ENCODE data around the gene PHF21B.
"Not testable (repeated sequence)": the region's sequence is repeated elsewhere in the genome, so short reads cannot be mapped to it uniquely, and the experiment has no call there.

Gene PHF21B

DNA sequence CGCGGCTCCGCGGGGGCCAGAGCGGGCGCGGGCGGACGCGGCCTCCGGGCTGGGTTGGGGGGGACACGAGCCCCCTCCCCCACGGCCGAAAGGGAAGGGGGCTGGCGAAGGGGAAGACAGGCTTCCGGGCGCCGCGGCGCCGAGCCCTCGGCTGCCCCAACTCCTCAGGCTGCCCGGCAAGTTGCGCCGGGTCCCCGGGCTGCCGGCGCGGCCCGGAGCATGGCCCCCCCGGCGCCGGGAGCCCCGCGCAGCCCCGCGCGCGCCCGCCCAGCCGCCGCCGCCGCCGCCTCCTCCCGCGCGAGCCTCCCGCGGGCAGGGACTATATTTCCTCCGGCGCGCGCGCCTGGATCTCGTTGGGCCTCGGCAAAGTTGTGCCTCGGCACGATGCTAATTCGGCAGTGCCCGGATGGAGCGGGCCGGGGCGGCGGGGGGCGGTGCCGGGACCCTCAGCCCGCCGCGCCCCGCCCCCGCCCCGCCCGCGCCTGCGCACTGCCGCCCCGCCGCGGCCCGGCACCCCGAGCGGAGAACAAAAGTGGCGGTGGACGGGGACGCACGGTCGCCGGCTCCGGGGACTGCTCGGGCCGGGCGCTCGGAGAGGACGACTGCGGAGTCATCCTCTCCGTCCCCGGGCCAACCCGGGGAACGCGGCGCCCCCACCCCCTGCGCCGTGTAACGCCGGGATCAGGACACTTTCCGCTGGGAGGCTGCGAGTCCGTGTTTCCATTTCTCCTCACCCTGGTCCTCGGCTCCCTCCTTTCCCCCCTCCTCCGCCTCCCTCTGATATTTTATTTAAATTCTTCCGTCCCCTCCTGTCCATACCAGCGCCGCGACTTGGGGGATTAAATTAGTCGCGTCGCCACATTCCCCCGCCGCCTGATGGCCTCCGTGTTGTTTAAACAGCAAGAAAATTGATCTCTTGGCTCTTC, at the start of gene PHF21B:
PHF21B (minus strand) TSS at position 400 of the 926 bp plus-strand sequence. CDS start 456 bp downstream, outside the sequence.
- FAIRE-seq: no peak

DNA sequence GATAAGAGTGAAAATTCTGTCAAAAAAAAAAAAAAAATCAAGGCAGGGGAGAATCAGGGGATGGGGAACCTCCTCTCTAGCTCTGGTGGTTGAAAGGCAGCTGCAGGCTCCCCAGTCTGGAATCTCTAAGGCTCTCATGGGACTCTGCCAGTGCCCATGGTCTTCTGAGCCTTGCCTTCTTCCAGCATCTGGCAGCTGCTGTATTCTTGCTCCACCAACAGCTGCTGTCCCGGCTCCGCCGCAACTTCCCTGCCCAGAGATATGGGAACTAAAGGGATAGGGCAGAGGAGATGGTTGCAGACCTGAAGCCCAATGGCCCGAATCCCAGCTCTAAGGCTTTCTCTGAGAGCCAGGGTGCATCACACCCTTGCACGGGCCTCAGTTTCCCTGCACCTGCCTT, 49.5 kb upstream of the PHF21B start:
- no peak for FAIRE-seq

DNA sequence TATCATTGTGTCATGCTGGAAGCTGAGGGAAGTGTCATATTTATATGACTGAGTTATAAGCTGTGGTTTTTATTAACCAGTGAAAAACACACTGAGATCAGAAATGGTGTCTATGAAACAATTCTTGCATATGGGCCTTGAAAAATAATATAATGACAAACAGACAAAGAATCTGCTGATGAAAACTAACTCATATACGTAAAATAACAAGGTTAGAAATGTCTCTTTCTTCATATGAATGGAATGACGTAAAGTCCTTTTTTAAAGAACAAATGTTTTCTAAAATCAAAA, 48.8 kb upstream of the PHF21B start:
- FAIRE-seq: no peak

DNA sequence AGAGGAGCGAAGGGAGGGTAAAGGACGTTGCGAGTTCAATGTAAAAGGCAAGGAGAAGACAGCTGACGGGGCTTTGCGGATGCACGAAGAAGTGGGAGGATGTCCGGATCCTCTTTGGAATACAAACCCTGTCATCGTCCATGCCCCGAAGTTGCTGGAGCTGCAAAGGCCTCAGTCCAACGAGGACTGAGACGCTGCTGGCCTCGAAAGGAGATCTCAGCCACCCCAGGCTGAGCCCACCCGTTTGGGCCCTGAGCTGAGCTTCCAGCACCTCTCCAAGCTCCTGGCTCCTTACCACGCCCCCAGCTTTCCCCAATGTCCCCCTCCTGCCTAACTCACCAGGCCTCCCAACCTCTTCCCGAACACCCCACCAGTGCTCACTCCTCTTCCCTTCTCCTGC, 46.1 kb upstream of the PHF21B start:
- no peak for FAIRE-seq

DNA sequence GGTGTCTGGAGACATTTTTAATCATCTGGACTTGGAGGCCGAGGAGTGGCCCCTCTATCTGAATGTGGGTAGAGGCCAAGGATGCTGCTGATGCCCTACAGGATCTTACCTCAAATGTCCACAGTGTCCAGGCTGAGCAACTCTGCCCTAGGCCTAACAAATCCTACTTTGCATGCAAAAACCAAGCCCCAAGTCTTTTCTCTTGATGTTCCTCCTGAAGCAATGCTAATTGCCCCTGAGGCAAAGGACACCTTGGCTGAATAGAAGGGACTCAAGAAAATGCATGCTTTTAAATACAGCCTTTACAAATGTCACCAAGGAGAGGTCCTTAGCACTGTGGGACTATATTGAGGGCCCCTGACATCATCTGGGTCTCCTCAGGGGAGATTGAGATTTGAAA, 43.8 kb upstream of the PHF21B start:
- FAIRE-seq: no peak

DNA sequence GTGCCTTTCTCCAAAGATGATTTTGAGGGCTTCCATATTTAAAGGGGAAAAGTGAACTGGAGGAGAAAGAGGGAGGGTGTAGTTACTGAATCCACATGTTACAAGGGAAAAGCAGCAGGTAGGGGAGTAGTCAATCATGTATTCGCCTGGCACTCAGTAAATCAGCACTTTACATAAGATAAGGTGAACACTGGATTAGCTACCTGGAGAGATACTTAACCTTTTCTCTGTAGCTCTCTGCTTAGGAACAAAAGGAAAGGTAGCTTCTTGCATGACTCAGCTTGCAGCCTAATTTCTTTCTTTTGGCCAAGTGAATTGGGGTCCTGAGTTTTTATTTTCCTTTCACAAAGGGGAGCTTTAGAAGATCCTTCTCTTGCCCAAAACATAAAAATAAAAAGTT, 43.3 kb upstream of the PHF21B start:
- no peak for FAIRE-seq

DNA sequence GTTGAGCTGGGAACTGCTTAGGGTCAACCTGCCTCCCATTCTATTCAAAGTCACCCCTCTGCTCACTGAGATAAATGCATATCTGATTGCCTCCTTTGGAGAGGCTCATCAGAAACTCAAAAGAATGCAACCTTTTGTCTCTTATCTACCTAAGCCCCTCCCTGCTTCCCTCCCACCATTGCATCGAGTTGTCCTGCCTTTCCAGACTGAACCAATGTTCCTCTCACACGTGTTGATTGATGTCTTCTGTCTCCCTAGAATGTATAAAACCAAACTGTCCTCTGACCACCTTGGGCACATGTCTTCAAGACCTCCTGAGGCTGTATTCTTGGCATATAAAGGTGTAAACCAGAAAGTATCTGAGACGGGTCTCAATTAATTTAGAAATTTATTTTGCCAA, 42.9 kb upstream of the PHF21B start:
- FAIRE-seq: not testable (repeated sequence)

DNA sequence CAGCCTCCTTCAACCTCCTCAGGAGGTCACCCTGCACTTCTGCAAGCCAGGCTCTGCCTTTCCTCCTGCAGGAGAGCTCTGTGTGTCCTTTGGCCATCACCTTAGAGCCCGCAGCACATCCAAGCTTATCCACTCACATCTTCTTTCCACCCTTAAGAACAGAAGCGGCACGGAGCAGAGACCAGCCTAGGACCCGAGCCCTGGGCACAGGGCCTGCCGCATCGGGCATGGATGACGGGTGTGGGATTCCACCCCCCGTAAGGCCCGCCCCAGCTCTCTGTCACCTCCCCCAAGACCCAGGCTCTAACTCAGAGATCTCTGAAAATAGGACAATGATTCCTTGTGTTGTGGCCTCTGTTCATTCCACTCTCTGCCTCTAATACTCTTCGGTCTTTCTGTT, 42.1 kb upstream of the PHF21B start:
- FAIRE-seq: no peak

DNA sequence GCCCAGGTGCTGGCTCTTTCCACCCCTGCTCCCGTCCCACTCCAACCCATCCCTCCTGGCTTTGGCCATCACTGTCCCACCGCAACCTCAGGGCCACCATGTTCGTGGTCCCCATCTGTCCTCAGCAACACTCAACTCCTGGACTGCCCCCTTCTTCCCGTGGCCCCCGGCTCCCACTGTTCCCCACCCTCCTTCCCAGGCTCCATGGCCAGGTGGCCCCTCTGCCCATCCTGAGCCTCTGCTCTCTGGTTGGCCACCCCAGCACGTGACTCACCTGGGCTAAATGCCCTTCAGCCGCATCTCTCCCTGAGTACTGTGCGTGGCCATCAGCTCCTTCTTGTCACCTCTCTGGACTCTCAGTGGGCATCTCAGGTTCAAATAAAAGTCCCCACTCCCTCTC, 41.6 kb upstream of the PHF21B start:
- FAIRE-seq: no peak

DNA sequence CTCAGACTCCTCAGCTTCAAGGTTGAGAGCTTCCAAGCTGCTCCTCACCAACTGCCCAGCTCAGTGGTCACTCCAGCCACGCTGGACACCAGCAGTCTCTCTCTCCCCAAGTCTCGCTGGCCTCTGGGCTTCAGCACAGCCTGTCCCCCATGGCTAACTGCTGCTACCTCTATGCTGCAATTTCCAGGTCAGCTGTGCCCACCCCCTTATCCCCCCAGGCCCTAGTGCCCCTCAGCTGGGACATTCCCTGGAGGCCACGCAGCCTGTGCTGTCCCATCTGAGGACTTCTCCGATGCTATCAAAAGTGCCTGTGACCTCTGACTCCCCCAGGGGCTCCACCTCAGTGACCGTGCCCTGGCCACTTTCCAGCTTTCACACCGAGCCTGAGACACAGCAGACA, 37.5 kb upstream of the PHF21B start:
- FAIRE-seq: no peak

DNA sequence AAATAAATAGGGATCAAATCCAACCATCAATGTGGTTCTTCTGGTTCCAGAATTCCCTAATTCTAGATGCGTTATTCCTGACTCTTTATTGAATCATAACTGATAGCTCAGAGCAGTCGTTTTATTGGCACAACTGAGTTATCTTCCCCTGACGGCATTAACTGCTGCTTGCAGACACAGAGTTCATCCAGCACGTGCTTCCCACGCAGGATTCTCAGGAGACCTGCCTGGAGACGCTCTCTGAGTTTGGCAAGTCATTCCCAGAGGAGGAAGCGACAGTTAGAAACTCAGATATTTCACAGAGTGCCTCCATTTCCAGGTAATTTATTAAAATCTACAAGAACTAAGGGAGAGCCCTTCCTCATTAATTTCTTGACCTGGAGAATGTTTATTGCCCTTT, 35.4 kb upstream of the PHF21B start:
- no peak for FAIRE-seq

DNA sequence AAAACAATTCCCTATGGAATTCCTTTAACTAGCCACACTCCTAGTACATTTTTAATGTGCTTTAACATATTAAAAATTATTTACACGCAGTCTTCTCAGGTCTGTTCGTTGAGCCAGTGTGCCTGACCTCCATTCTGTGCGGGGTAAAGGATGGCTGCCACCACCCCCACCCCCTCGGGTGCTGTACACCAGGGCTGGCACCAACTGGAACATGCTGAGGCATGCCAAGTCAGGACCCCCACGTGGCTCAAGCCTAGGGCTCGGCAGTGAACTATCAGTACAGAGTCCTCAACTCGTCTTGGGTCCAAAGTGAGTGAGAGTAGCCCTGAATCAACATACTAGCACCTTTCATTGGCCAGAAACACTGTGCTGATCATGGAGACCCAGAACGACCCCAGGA, 32.5 kb upstream of the PHF21B start:
- no peak for FAIRE-seq

DNA sequence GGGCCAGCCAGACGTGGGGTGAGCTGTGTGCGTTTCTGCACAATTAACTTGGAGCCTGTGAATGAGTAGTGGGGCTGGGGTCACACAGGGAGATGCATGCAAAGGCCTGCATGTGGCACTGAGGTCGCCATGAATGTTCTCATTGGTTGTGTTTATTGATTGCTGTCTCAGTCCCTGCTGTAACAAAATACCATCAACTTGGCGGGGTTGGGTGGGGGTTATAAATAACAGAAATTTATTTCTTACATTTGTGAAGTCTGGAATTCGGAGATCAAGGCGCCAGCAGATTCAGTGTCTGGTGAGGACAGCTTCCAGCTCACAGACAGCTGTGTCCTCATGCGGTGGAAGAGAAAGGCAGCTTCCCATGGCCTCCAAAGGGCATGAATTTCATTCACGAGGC, 29.3 kb upstream of the PHF21B start:
- no peak for FAIRE-seq

DNA sequence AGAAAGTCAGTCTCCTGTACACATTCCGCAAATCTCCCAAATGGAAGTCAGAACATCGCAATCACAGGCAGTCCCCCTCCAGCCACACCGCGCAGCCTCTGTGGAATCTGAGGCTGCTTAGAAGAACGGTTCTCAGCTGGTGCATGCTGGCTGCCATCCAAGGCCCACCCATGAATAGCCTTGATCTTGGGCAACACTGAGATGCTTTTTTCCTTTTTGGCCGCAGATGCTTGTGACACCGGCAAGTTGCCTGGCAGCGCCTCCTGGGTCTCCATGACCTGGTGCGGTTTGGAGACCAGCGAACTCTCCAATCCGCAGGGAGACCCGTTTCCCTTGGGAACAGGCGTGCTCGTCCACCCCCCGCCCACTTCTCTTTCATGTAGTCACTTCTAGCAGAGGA, 26.3 kb upstream of the PHF21B start:
- FAIRE-seq: no peak

DNA sequence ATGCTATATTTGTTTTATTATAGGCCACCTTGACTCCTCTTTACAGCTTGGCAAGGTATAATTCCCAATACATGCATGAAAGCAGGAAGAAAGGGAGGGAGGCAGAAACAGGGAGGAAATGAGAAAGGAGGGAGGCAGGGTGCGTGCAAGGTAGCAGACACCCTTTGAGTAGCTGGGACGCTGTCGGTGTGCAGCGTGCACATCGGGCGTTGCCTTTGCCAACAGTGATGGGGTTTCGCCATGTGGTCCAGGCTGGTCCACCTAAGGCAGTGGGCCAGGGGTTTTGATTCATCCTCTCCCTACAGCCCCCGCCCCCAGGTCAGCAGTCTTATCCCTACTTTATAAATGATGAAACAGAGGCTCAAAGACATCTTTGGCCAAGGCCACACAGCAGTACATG, 25.0 kb upstream of the PHF21B start:
- no peak for FAIRE-seq

DNA sequence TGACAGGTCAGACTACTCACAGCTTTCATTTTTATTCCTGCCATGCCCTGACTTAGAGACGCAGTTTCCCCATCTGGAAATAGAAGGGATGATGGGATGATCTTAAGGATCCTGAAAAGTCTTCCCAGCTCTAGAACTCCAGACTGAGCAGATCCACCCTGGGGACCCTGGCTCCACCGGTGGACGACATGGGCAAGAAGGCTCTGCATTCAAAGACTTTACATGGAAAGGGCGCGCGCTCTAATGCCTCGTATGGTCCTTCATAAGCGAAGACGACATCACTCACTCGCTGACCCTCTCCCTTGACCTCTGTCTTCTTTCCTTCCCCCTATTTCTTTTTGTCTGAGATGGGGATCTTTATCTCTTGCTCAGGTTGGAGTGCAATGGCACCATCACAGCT, 24.4 kb upstream of the PHF21B start:
- no peak for FAIRE-seq

DNA sequence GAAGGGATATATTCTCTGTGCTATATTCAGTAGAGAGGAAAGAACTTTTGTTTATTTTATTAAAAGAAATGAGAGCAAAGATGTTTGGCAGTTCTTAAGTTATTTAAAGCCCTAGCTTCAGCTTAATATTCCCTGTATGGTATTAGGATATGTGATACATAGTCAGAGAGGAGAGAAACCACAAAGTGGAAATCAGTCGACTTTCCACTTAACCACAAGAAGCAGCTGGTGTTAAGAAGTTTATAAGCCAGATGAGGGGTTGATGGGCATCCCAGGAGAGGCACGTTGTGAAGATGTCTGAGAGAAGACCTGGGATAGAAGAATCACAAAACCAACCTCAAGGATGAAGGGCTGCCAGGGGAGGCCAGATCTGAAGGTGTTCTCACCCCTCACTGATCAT, 23.3 kb upstream of the PHF21B start:
- no peak for FAIRE-seq

DNA sequence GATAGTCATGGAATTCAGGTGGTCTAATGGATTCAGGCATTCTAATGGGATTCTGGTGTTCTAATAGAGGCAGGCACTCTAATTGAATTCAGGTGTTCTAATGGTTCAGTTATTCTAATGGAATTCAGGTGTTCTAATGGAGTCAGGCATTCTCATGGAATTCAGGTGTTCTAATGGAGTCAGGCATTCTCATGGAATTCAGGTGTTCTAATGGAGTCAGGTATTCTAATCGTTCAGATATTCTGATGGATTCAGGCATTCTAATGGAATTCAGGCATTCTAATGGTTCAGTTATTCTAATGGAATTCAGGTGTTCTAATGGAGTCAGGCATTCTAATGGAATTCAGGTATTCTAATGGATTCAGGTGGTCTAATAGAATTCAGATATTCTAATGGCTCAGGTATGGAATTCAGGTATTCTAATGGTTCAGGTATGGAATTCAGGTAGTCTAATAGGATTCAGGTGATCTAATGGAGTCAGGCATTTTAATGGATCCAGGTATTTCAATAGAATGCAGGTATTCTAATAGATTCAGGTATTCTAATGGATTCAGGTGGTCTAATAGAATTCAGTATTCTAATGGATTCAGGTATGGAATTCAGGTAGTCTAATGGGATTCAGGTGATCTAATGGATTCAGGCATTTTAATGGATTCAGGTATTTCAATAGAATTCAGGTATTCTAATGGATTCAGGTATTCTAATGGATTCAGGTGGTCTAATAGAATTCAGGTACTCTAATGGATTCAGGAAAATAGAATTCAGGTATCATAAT, 22.0 kb upstream of the PHF21B start:
- no peak for FAIRE-seq

DNA sequence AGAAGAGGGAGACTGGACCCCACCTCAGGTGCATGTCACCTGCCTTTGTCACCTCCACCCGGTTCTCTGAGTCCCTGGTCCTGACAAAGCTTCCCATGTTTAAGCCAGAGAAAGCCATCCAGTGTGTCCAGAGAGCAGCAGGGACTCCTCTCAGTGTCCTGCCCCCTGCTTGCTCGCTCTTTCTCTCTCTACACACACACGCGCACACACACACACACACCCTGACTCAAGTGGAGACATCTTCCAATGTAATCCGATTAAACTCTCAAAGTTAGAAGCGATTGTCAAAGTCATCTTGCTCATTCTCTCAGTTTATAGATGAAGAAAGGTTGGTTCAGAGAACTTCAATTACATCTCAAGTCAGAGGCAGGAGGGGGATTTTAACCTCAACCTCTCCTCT, 19.7 kb upstream of the PHF21B start:
- no peak for FAIRE-seq

DNA sequence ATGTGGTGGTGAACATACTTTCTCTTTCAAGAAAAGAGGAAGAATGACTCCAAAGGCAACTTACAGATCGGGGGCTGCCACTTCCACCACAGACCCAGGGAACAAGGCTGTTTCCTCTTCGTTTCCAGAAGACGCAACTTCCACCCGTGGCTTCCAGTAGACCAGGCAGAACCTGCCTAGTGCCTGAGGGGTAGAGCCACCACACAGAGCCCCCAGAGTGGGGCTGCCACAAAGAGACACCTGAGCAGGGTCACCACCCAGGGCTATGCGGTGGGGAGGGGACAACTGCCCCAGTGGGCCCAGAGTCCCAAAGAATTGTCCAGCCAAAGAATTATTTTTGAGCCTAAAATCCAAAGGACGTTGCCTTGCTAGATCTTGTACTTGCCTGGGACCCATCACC, 16.7 kb upstream of the PHF21B start:
- FAIRE-seq: no peak

DNA sequence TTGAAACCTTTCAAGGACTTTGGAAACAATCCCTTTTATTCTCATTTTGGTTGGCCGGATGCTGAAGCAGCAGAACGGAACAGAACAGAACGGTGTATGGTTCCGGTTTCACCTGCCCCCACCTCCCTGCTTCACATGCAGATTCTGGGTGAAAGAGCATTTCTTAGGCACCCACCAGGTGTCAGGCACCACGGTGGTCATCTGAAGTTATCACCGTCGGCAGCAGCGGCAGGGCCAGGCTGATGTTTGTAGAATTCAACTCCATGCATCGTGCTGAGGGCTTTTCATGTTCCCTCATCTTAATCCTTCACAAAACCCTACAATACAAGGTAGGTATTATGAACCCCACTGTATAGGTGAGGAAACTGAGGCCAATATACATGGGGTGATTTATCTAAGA, 13.6 kb upstream of the PHF21B start:
- no peak for FAIRE-seq

DNA sequence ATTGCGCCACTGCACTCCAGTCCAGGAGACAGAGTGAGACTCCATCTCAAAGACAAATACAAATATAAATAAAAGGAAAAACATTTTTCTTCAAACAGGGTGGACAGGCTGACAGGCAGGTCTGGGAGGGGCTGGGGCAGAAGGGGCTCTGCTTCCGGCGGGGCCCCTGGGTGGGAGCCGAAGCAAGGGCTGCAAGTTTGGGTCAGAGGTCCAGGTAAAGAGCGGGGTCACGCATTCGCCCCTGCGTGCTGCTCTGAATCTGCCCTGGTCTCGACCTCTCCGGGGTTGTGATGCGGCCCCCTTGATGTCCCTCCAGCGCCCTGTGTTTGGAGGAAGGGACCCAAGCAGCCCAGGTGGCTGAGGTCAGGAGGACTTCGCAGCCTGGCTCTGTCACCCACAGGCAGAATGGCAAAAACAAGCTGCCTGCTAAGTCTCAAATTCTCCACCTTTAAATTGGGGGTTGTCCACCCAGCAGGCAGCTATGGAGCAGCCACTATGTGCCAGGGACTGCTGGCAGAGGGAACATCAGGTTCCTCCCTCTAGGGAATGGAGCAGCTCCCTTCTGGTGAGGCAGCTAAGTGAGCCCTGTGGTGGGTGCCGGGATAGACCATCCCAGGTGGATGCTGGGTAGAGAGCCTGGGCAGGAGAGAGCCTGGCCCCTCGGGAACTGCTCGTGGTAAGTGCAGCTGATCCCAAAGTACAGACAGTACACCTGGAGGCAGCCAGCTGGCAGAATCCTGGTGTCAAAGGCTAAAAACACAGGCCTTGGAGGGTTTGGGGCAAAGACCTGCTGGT, 10.3 kb upstream of the PHF21B start:
- no peak for FAIRE-seq

DNA sequence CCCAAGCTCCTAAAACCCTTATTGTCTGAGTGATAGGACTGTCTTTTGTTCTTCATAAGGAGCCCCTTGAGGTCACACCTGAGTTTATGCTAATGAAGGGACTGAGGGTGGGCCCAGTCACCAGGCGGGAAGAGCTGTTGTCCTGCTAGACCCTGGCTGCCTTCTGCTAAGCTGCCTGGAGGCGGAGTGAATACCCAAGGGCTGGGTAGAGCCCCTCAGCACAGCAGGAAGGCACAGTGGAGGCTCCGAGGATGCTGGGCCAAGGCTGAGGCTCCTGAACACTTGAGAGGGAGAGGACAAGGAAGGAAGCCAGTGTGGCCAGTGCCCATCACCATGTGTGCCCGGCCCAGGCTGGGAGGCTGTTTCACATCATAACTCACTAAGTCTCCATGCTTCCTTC, 4.8 kb upstream of the PHF21B start:
- FAIRE-seq: no peak

DNA sequence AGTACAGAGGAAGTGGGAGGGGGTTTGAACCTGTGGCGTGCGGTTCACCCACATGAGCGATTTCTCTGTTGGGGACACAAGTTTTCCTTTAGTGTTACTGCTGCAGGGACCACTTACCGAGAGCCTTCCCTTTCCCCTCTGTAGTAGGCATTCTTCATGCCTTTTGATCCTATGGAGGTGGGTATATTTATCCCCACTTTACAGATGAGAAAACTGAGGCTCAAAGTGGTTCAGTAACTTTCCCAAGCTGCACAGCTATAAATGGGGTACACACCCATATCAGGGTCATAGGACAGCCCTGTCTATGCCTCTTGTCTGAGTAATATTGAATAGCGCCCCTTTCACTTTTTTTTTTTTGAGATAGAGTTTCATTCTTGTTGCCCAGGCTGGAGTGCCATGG, 3.3 kb upstream of the PHF21B start:
- FAIRE-seq: no peak
